Right ventricle myocardium superior (tissue), 1 donor: Measurements from ENCODE around the gene SCNN1A. TPM values are rescaled to one million over a fixed set of nuclear protein-coding genes. Genes with fewer than 3 reads are reported as not detected.

Experiments
- ATAC-seq: fragments of 200-7000 bp; cut with Tn5 transposase; one replicate; pipeline ENCODE4 v1.9.1; 2020; ENCODE audit warnings: mild to moderate bottlenecking; ENCODE audit not compliant: poor library complexity
- DNase-seq: peaks from one replicate; pipeline ENCODE4 v3.0.0-alpha.2; 2020
- intact Hi-C: fragments of 100-400 bp; cut with DNase I; formaldehyde crosslinking; loops from one replicate; pipeline ENCODE4 v1.11.2; 2022
- total RNA-seq: library from RNA; stranded (reverse); fragmentation: NEBNext Ultra II Directional; extraction: Animal tissue kit (Norgen Biotek cat#: 25700); gene quantifications from one replicate; pipeline ENCODE4 v1.2.1, GENCODE V29; 2021
- donor health status: DM: no; HTN: yes; CAD: no; lungs with severe emphysema.

The SCNN1A gene
- total RNA-seq, 1 donor from 2014 or later = not detected

DNA sequence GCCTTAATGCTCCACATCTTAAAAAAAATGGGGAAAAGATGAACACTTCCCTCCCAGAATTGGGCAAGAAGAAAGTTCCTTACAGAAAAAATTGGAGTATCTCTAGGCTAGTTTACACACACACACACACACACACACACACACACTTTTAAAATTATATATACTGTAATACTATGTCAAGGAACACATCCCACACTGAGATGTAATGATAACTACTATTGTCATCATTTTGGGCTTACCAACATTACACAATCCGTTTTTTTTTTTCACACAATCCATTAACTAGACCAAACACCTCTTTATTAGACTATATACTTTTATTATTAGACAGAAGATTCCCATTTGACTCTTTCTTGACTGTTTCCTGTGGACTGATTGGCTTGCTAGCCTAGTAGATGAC lies 11.1 kb upstream of the SCNN1A start:
- ATAC-seq = no peak
- no peak for DNase-seq
- intact Hi-C loops = no loop called here

DNA sequence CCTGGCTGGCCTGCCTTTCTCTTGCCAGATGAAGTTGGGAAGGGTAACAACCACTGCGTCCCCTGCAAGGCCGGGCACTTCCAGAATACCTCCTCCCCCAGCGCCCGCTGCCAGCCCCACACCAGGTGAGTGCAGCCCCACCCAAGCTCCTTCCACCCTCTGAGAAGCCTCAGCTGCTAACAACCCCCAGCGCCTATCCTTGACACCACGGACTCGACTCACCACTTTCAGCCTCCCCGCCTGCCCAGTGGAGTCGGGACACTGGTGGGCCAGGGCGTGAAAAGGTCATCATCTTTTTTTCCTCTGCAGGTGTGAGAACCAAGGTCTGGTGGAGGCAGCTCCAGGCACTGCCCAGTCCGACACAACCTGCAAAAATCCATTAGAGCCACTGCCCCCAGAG lies 10.7 kb upstream of the SCNN1A start:
- intact Hi-C loops = no loop called here
- DNase-seq = no peak
- no peak for ATAC-seq

DNA sequence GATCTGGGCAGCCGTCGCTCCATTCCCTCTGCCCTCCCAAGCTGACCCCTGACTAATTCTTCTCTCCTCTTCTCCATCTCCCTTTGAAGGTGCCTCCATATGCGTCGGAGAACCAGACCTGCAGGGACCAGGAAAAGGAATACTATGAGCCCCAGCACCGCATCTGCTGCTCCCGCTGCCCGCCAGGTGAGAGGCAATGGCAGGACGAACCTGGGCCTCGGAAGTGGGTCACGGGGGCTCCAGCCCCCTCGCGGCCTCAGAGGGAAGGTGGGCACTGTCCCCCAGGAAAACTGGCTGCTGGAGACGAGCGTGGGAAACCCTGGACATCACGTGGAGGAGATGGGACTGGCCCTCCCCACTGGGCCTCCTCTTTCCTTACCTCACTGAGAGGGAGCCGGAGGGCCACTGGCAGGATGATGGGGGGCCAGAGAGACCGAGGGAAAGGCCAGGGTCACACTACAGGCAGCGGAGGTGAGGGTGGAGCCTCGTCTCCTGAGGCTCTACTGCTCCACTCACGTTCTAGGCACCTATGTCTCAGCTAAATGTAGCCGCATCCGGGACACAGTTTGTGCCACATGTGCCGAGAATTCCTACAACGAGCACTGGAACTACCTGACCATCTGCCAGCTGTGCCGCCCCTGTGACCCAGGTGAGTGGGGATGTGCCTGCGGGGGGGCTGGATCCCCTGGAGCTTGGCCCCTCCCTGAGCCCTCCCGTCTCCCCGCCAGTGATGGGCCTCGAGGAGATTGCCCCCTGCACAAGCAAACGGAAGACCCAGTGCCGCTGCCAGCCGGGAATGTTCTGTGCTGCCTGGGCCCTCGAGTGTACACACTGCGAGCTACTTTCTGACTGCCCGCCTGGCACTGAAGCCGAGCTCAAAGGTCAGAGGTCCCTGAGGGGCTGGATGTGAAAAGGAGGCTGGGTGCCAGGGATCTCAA lies 9.4 kb upstream of the SCNN1A start:
- ATAC-seq (peak; percentile 6), DNase-seq (no peak)
- intact Hi-C loops = loop anchor here (5.0 kb wide), 1 partner anchor 47 kb away; no protein-coding TSS in a partner anchor

DNA sequence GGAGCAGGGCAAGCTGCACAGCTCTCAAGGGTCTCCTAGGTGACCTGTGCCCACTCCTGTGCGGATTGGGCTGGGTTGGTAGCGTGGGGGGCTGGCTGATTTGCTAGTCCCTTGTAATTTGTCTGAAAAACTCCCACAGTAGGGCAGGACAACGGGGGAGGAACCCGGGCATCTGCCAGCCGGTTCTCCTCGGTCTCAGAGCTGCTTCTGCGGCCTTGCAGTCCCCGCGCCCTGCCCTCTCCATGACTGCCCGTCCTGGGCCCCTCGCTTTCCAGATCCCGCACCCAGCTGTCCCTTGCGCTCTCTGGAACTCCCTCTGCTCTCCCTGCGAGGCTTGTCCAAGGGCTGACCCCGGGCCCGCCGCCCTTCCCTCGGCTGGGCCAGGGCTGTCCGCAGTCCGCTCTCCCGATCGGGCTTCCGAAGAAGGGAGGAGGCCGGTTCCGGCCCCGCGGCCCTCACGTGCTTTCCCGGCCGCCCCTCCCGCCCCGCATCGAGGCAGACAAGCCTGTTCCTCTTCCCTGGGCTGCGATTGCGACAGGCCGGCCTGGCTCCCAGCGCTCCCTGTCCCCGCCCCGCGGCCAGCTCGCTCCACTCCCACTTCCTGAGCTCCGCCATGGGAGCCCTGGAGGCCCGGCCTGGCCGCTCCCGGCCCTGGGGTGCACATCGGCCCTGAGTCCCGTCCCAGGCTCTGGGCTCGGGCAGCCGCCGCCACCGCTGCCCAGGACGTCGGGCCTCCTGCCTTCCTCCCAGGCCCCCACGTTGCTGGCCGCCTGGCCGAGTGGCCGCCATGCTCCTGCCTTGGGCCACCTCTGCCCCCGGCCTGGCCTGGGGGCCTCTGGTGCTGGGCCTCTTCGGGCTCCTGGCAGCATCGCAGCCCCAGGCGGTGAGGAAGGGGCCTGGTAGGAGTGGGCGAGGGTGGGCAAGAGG lies 8.5 kb upstream of the SCNN1A start, which contains the start of gene LTBR:
Gene LTBR (plus strand): TSS at position 591 of the 927 bp plus-strand sequence. CDS start 197 bp downstream, at position 788.
- ATAC-seq = peak; percentile 97
- peak; percentile 98 for DNase-seq
- intact Hi-C loops = loop anchor here (5.0 kb wide), 1 partner anchor 47 kb away; no protein-coding TSS in a partner anchor

DNA sequence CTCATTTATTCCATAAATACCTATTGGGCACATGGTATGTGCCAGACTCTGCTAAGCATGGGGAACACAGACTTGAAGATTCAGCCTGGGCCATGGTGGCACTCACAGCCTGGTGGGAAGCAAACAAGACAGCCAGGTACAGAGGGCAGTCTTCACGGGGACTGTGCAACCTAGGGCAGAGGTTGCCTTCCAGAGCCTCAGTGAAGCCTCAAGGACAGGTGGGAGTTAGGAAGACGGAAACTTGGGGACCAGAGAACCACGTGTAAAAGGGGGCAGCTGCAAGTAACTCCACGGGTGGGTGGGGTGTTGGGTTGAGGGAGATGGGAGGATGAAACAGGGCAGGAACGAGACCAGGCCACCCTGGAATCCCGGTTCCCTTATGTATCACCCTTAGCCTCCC lies 7.6 kb upstream of the SCNN1A start:
- intact Hi-C loops = loop anchor here (5.0 kb wide), 1 partner anchor 46 kb away; no protein-coding TSS in a partner anchor
- DNase-seq = no peak
- no peak for ATAC-seq

DNA sequence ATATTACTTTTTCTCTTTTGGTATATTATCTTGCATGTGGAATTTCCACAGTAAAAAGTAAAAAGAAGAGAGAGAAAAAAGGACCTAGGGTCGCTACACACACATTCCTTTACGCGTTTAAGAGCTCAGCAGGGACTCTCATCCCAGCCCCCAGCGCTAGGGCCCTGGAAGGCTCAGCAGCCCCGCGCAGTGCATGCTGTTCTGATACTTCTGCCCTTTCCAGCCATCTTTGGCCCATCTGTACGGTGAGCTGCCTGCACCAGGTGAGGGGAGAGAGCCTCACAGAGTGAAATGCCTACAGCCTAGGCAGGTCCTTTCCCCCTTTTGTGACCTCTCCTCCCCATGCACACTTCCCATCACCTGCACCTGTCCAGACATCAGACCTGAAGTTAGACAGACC lies 7.0 kb upstream of the SCNN1A start:
- no peak for DNase-seq
- intact Hi-C loops = loop anchor here (5.0 kb wide), 1 partner anchor 45 kb away; no protein-coding TSS in a partner anchor
- no peak for ATAC-seq

DNA sequence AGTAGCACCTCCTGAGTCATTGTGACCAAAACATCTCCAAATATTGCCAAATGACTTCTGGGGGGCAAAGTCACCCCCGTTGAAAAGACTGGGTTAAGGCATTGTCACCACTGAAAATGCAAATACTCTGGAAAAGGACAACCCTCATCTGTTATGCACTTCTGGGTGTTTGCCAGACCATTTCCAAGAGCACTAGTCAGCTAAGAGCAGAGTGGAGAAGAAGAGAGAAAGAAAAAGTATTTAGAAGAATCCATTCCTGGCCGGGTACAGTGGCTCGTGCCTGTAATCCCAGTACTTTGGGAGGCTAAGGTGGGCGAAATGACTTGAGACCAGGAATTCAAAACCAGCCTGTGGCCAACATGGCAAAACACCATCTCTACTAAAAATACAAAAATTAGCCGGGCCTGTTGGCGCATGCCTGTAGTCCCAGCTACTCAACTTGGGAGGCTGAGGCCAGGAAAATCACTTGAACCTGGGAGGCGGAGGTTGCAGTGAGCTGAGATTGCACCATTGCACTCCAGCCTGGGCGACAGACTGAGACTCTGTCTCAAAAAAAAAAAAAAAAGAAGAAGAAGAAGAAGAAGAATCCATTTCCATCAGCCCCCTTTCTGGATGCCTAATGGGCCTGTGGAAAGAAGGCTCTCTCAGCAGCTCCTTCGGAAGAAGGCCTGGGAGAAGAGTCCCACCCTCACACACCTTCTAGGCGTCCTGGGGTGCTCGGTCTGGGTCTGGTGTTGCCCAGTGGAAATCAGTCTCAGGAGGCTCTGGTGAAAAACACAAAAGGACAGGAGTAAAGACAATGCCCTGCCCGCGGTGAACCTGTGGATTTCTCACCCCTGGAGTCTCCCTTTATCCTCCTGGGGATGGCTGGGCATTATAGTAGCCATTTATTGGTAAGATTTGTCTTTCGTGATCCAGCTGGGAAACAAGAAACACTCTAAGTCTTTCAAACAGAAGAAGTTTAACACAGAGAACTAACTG lies 5.1 kb upstream of the SCNN1A start:
- ATAC-seq = no peak
- no peak for DNase-seq

DNA sequence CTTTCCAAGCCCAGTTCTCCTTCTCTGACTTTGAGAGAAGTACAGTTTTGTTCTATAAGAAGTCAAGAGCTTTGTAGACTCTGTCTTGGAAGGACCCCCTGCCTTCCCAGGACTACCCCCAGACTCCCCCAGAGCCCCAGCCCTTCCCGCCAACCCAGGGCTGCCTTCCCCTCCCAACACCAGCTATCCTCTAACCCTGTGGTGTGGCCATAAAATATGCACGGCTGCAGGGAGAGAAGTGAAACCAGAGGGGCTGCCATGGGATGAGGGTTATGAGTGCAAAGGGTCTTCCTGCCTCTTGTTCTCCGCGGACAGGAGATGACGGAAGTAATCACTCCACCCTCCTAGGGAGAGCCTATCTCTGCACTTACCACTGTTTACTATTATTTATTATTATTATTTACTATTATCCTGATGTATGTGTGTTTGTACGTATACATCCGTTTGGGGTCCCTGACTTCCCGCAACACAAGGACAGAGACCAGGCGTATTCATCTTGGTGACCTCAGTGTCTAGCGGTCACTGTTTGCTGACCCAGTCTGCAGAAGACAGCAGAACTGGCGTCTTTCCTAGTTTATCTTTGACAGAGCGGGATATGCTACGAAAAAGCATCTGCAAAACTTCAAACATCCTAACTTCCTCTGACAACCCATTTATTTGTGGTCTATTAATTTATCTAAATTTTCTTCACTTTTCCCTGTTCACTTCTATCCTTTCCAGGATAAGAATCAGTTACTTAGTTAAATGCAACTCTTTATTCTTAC lies 3.5 kb upstream of the SCNN1A start:
- no peak for DNase-seq

More for the DNA sequence above, 5.1 kb upstream of the SCNN1A start:
- intact Hi-C loops = loop anchor here (5.0 kb wide), 1 partner anchor 43 kb away; no protein-coding TSS in a partner anchor

DNA sequence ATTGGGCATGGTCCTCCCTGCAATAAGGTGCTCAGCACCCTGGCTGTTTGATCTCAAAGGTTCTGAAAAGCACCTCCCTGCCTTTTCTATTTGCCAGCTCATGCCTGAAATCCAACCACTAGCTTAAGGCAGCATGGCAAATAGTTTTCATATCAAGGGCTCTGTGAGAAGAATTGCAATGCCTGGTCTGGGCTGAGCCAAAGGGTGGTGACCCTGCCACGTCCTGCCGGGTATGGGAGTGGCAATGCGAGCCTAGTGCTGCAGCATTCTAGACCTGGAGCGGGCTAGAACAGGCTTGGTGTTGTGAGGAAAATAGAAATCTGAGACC lies 2.3 kb upstream of the SCNN1A start:
- no peak for DNase-seq
- intact Hi-C loops = no loop called here
- peak; percentile 58 for ATAC-seq

More for the DNA sequence above, 3.5 kb upstream of the SCNN1A start:
- intact Hi-C loops = no loop called here
- ATAC-seq = no peak

DNA sequence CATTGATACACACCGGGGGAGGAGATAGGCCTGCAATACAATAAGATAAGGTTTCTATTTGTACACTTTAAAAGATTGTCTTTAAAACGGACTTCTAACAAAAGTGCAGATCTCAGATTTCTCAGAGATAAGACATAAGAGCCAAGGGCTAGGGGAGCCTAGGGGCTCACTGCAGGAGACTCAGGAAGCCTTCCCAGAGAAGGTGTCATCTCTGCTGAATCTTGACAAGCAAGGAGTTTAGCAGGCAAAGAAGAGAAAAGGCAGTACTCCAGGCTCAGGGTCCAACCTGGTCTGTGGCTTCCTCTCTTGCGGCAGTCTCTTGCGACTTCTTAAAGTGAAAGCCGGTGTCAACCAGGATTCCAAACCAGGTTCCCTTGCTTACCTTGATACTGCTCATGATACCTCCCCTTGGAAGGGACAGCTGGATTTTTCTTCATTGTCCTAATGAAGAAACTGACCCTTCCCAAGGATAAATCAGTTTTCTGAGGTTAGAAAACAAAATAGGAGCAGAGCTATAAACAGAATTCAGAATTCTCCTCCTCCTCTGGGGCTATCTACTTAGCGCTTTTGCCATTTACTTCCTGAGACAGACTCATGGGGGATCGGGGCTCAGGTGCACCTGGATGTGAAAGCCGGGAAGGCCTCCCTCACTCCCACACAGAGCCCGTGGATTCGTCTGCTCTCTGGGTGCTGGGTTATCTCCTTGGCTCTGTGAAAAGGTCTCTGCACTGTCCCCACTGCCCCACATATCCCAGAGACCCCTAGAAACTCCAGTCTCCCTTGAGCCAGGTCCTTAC lies 1.7 kb upstream of the SCNN1A start:
- intact Hi-C loops = no loop called here
- no peak for DNase-seq
- ATAC-seq = peak; percentile 8

DNA sequence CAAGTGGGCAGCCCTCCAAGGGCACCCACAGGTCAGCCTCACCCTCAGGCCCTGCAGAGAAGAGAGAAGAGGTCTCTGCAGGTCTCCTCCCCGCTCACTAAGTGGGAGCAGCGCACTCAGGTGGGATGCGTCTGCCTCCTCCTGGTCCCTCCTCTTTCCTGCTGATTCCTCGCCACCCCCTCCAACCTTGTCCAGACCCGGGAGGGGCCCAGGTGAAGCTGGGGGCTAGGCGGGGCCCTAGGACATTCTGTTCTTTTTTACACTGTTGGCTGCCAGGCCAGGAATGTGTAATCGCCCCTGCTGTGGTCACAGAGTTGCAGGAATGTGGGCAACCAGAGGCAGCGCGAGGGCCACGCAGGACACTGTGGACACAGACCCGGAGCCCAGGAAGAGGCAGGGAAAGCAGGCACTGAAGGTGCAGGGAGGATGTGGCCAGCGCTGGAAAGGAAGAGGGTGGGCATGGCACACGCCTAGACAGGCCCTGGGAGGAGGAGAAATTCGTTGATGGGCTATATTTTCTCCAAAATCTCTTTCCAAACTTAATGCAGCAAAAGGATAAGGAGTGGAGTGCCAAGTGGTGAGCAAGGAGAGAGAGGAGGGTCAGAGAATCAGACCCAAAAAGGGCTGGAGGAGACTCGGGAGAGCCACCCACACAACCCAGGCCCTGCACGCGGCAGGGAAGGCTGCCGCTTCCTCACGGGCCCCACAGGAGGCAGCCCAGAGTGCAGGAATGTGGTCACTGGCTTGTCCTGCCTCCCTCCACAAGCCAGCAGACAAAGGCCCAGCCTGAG lies 911 bp upstream of the SCNN1A start:
- intact Hi-C loops = no loop called here
- ATAC-seq = peak; percentile 69
- DNase-seq = peak; percentile 70

DNA sequence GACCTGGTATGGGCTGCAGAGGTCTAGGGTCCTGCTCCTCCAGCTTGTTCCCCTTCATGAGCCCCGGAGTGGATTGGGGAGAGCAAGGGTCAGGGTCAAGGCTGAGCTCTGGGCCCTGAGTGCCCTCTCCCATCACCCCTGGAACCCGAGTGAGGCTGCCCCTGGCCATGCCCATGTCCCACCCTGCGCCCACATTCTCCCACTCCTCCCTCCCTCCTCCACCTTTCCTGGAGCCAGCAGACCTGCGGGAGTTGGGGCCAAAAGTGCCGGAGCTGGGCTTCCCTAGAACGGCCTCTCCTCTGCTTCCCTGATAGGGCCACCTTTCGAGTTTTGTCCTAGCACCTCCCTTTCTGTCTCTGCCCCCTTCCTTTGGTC lies 590 bp downstream of the SCNN1A start:
- no peak for ATAC-seq
- intact Hi-C loops = no loop called here
- DNase-seq = no peak

DNA sequence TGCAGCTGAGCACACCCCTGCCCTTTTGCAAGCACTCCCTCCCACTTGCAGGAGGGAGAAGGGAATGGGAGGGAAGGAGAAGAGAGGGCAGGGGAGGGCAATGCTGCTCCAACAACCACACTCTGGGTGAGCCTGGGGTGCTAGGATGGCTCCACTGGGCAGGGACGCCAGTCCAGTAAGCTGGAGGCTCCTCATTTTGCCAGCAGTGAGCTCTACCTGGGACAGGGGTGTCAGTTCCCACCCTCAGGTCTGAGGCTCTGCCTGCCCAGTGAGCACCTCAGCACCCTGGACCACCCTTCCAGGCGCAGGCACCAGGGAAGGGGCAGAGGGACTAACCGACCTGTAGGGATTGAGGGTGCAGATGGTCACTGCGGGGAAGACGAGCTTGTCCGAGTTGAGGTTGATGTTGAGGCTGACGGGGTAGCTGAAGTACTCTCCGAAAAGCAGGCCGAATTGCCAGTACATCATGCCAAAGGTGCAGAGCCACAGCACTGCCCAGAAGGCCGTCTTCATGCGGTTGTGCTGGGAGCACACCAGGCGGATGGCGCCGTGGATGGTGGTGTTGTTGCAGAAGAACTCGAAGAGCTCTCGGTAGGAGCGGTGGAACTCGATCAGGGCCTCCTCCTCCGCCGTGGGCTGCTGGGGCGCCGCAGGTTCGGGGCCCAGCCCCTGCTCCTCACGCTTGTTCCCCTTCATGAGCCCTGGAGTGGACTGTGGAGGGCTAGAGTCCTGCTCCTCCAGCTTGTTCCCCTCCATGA lies 1.2 kb downstream of the SCNN1A start:
- DNase-seq (no peak), ATAC-seq (no peak)
- intact Hi-C loops = no loop called here

DNA sequence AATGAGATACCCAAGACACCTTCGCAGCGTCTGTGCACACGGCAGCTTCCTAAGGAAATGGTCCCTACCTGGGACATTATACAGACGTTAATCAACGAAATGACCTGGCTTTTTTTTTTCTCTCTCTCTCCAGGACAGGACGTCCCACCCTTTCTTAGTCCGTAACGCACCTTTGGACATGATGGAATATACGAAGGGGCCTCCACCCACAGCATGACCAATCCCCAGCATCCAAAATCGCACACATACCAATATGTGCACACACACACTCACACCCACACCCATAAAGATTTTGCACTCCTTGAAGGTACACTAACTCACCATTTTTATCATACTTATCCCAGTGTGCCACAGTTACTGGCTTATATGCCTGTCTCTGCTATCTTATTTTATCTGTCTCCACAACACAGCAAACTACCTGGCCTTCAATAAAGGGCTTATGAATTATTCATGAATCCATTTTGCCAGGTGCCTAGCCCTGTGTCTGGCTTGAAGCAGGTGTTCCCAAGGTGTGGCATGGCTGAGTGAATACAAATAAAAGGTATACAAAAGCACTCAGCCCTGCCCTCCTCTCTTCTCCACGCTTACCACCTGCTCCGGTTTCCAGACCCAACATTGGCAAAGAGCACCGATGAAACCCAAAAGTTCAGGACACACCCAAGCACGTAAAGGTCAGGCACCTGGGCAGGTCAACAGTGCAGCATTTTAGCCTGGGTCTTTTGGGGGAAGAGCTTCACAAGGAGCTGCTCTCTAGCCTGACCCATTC lies 2.2 kb downstream of the SCNN1A start:
- ATAC-seq (no peak), DNase-seq (no peak)
- intact Hi-C loops = no loop called here
